Fibroblast of mammary gland (primary cell): ENCODE measurements around the gene CLDN9.
A peak's percentile ranks its signal among the peaks of the same experiment; 100 is the strongest.

Experiments used
- DNase-seq: peaks from one replicate; pipeline ENCODE4 v3.0.0-alpha.2; 2010; ENCODE audit warnings: low read depth
- H3K4me3 ChIP-seq: 2 replicates; pipeline ENCODE4 v1.5.1; 2011; ENCODE audit warnings: low read depth, mild to moderate bottlenecking, low read length, moderate library complexity; ENCODE audit not compliant: control insufficient read depth
- TF ChIP-seq, protein P1 (sequence below): conservative IDR thresholded peaks from 2 replicates; pipeline ENCODE4 v1.5.1; 2011; ENCODE audit warnings: low read depth, low read length, inconsistent platforms; ENCODE audit not compliant: control insufficient read depth, insufficient read depth

CLDN9 gene

GRCh38 chr16:2999929-3000328 lies 12.8 kb upstream of the CLDN9 start:
- DNase-seq = no peak
- H3K4me3 ChIP-seq = no peak overlapping the region
- TF ChIP-seq, protein P1, sequence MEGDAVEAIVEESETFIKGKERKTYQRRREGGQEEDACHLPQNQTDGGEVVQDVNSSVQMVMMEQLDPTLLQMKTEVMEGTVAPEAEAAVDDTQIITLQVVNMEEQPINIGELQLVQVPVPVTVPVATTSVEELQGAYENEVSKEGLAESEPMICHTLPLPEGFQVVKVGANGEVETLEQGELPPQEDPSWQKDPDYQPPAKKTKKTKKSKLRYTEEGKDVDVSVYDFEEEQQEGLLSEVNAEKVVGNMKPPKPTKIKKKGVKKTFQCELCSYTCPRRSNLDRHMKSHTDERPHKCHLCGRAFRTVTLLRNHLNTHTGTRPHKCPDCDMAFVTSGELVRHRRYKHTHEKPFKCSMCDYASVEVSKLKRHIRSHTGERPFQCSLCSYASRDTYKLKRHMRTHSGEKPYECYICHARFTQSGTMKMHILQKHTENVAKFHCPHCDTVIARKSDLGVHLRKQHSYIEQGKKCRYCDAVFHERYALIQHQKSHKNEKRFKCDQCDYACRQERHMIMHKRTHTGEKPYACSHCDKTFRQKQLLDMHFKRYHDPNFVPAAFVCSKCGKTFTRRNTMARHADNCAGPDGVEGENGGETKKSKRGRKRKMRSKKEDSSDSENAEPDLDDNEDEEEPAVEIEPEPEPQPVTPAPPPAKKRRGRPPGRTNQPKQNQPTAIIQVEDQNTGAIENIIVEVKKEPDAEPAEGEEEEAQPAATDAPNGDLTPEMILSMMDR = no peak

DNA sequence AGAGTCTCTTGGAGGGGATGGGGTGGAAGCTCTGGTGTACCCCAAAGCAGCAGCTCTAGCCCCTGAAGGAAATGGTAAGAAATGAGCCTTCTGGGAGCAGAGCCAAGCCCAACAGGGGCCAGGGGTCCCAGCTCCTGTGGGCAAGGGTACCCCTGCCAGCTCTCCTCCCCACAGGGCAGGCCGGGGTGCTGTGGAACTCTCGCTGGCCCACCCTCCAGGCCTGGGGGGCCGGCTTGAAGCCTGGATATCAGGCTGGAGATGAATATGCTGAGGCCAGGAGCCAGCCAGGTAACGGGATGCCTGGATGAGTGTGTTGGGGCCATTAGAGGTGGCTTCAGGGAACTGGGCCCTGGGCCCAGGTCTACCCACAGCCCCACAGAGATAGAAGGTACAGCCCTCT lies 12.2 kb upstream of the CLDN9 start:
- no peak overlapping the region for H3K4me3 ChIP-seq
- TF ChIP-seq, protein P1 = no peak
- DNase-seq = no peak

DNA sequence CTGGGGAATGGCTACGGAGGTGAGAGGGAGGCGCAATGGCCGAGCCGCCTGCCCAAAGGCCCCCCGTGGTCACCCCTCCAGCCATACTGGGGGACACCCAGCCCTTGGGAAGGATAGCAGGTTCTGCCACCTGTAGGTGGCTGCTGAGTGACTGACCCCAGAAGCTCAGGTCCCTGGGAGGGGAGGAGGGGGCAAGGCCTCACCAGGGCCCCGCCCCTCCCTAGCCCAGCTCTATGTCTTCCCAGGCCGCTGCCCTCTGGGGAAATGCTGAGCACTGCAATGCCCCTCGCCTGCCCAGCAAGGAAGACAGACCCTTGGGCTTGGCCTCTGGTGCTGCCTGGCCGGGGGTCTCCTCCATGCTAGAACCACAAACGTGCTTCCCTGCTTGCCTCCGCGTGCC lies 11.4 kb upstream of the CLDN9 start:
- no peak overlapping the region for H3K4me3 ChIP-seq
- TF ChIP-seq, protein P1 = no peak
- DNase-seq = no peak

- TF ChIP-seq, protein P1 = peak; percentile 19
- peak; percentile 97 for DNase-seq
- H3K4me3 ChIP-seq = no peak overlapping the region
Measured at GRCh38 chr16:3003582-3004270, 9.0 kb upstream of the CLDN9 start.

DNA sequence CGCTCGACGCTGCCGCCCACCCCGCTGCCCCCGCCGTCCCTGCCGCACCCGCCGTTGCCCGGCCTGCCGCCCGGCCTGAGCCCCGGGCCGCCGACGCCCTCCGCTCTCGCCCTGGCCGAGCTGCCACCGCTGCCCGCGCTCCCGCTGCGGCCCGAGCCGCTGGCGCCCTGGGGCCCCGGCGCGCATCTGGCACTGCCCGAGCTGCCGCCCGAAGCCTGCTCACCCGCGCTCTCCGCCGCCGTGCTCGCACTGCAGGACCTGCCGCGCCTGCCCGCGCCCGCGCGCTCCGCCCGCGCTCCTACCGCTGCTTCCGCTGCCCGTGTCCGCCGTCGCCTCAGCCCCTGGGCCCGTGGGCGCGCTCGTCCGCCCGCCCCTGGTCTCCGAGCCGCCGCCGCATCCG lies 8.4 kb upstream of the CLDN9 start:
- TF ChIP-seq, protein P1 = no peak

GRCh38 chr16:3004781-3005284 lies 7.9 kb upstream of the CLDN9 start:
- H3K4me3 ChIP-seq = no peak overlapping the region
- DNase-seq = no peak
- TF ChIP-seq, protein P1 = no peak

More for the DNA sequence above, 8.4 kb upstream of the CLDN9 start:
- no peak overlapping the region for H3K4me3 ChIP-seq
- no peak for DNase-seq
